Endothelial cell of umbilical vein (primary cell): ENCODE measurements around the gene MNAT1. TPM values are rescaled to one million over a fixed set of nuclear protein-coding genes. Genes with fewer than 3 reads are reported as not detected.

ENCODE experiments used
- BruUV-seq: library from RNA; stranded (reverse); fragments of 400-500 nt; replicated peaks from 2 replicates; lab custom pipeline; 2021; lab: Mats Ljungman, UMichigan
- CTCF ChIA-PET: fragments of 300-600, 350-600 bp; sonication (Branson Sonifier 250); formaldehyde crosslinking; loops from one replicate; lab custom pipeline; 2021; ENCODE audit warnings: antibody characterized with exemption, inconsistent platforms; lab: Charles Lee
- POLR2A ChIA-PET: fragments of 300-600, 350-600 bp; sonication (Branson Sonifier 250); formaldehyde crosslinking; loops from one replicate; lab custom pipeline; 2021; ENCODE audit warnings: antibody characterized with exemption, inconsistent platforms; lab: Charles Lee
- DNase-seq: peaks from one replicate; pipeline ENCODE4 v3.0.0-alpha.2; 2011; ENCODE audit warnings: low read depth, low spot score
- FAIRE-seq: peaks from 2 replicates; lab custom pipeline; 2011; peaks lifted over from hg19 to GRCh38; lab: Jason Lieb, UNC
- H2AFZ ChIP-seq: 2 replicates; pipeline ENCODE4 v1.6.0; 2012; ENCODE audit warnings: low read depth, low read length, control low read depth, inconsistent platforms
- H3K27ac ChIP-seq: 2 replicates; pipeline ENCODE4 v1.5.1; 2011; ENCODE audit warnings: low read depth, mild to moderate bottlenecking, control low read depth, low read length, moderate library complexity; ENCODE audit not compliant: insufficient read depth
- H3K27me3 ChIP-seq, 2 experiments: 2 replicates each; pipeline versions ENCODE4 v1.6.0 to v1.6.1; 2011; ENCODE audit warnings: low read length in 2 of 2, mixed read lengths in 1 of 2; ENCODE audit not compliant: control insufficient read depth in 2 of 2, insufficient read depth in 2 of 2
- H3K36me3 ChIP-seq, 2 experiments: 2 replicates in 1 of 2; 3 replicates in 1 of 2; pipeline ENCODE4 v1.5.1; 2011; ENCODE audit warnings: low read length in 2 of 2, mild to moderate bottlenecking in 1 of 2, moderate library complexity in 1 of 2; ENCODE audit not compliant: control insufficient read depth in 2 of 2, insufficient read depth in 2 of 2; ENCODE audit errors: extremely low read depth in 1 of 2
- H3K4me1 ChIP-seq: 3 replicates; pipeline ENCODE4 v1.5.1; 2011; ENCODE audit warnings: mild to moderate bottlenecking, low read length; ENCODE audit not compliant: control insufficient read depth, insufficient read depth; ENCODE audit errors: extremely low read depth
- H3K4me2 ChIP-seq: 2 replicates; pipeline ENCODE4 v1.6.1; 2011; ENCODE audit warnings: low read length, control low read depth, mixed read lengths; ENCODE audit not compliant: insufficient read depth
- H3K4me3 ChIP-seq, 3 experiments: fragments of 200-600 bp in 1 of 3; sonication (generic), shearing (Covaris generic) in 1 of 3; replicated peaks in 1 of 3; 2 replicates each; pipeline ENCODE4 v1.5.1; 2011 to 2016; ENCODE audit warnings: control low read depth in 3 of 3, low read length in 3 of 3, mild to moderate bottlenecking in 2 of 3, inconsistent platforms in 1 of 3, low read depth in 1 of 3, moderate library complexity in 1 of 3; ENCODE audit not compliant: insufficient read depth in 1 of 3
- H3K79me2 ChIP-seq: 2 replicates; pipeline ENCODE4 v1.6.0; 2012; ENCODE audit warnings: low read length, inconsistent platforms; ENCODE audit not compliant: control insufficient read depth, insufficient read depth
- H3K9ac ChIP-seq: replicated peaks from 2 replicates; pipeline ENCODE3; 2011; ENCODE audit warnings: low read length, control low read depth; ENCODE audit not compliant: insufficient read depth; ENCODE audit errors: extremely low read depth
- H3K9me1 ChIP-seq: replicated peaks from 3 replicates; pipeline ENCODE4 v1.6.0; 2011; ENCODE audit warnings: mild to moderate bottlenecking, low read length; ENCODE audit not compliant: control insufficient read depth, insufficient read depth; ENCODE audit errors: extremely low read depth
- H3K9me3 ChIP-seq: replicated peaks from 2 replicates; pipeline ENCODE4 v1.5.1; 2012; ENCODE audit warnings: low read length, inconsistent platforms; ENCODE audit not compliant: control insufficient read depth, insufficient read depth
- H4K20me1 ChIP-seq: replicated peaks from 2 replicates; pipeline ENCODE3; 2011; ENCODE audit warnings: mild to moderate bottlenecking, low read length; ENCODE audit not compliant: control insufficient read depth, insufficient read depth; ENCODE audit errors: extremely low read depth
- EZH2 ChIP-seq: IDR thresholded peaks from 2 replicates; pipeline ENCODE4 v1.6.1; 2012; ENCODE audit warnings: borderline replicate concordance, low read depth, mild to moderate bottlenecking, moderate library complexity, low read length, inconsistent platforms; ENCODE audit not compliant: severe bottlenecking
- FOS ChIP-seq: IDR thresholded peaks from 2 replicates; pipeline ENCODE4 v1.6.1; 2011; ENCODE audit warnings: mild to moderate bottlenecking, low read length, moderate library complexity, borderline replicate concordance; ENCODE audit not compliant: insufficient read depth
- GATA2 ChIP-seq: IDR thresholded peaks from 2 replicates; pipeline ENCODE4 v1.7.0; 2011; ENCODE audit warnings: low read depth, mild to moderate bottlenecking, moderate library complexity, mixed read lengths, low read length; ENCODE audit not compliant: insufficient read length, insufficient read depth
- JUN ChIP-seq: IDR thresholded peaks from 2 replicates; pipeline ENCODE4 v1.6.1; 2011; ENCODE audit warnings: borderline replicate concordance, low read depth; ENCODE audit not compliant: insufficient read length, insufficient read depth
- MAX ChIP-seq: IDR thresholded peaks from 2 replicates; pipeline ENCODE4 v1.6.1; 2011; ENCODE audit not compliant: insufficient read depth, insufficient read length
- MYC ChIP-seq: IDR thresholded peaks from one replicate; pipeline ENCODE4 v1.6.1; 2011; ENCODE audit warnings: mild to moderate bottlenecking, low read depth, low read length
- POLR2A ChIP-seq: IDR thresholded peaks from 2 replicates; pipeline ENCODE4 v1.6.1; 2012; ENCODE audit warnings: low read depth, mild to moderate bottlenecking, control low read depth, low read length
- POLR2AphosphoS5 ChIP-seq: IDR thresholded peaks from 2 replicates; pipeline ENCODE4 v1.6.1; 2012; ENCODE audit warnings: low read depth, mild to moderate bottlenecking, control low read depth, low read length, moderate library complexity; ENCODE audit not compliant: insufficient read depth
- dilution Hi-C: fragments of 300-500 bp; cut with MboI; formaldehyde crosslinking; loops from one replicate; pipeline ENCODE4 v1.15.0; 2019; ENCODE audit warnings: low sequenced_read_pairs; ENCODE audit not compliant: extremely low pct_ligation_motif_present
- intact Hi-C: fragments of 100-400 bp; cut with micrococcal nuclease; formaldehyde crosslinking; loops from one replicate; pipeline ENCODE4 v1.10.0; 2022
- polyA plus RNA-seq, 4 experiments: library from polyadenylated mRNA; depleted of rRNA in 3 of 4; stranded (reverse) in 3 of 4; unstranded in 1 of 4; fragments of >200 nt; gene quantifications; 2 replicates each; pipeline versions ENCODE4 v1.2.1 to v1.2.3, GENCODE V29; 2011 to 2012; ENCODE audit warnings: missing spikeins in 1 of 4
- total RNA-seq: library from RNA; stranded (reverse); gene quantifications from 2 replicates; pipeline ENCODE4 v1.2.3, GENCODE V29; 2021
- TF ChIP-seq, protein P1 (sequence below), 2 donors: IDR thresholded peaks; 1 replicate in 1 of 2; 2 replicates in 1 of 2; pipeline ENCODE4 v1.5.1; 2011; ENCODE audit warnings: low read length in 2 of 2, mild to moderate bottlenecking in 2 of 2, moderate library complexity in 2 of 2, control low read depth in 1 of 2, inconsistent platforms in 1 of 2, low read depth in 1 of 2; ENCODE audit not compliant: insufficient read depth in 1 of 2; ENCODE audit errors: extremely low read depth in 1 of 2

The MNAT1 gene
- total and polyA plus RNA-seq, 2 donors (not counting 3 experiments of a cell fraction or from before 2014, with no cell fraction given) = 35.7 to 55.7 TPM

GRCh38 chr14:60720962-60721325 lies 13.6 kb upstream of the MNAT1 start:
- no peak overlapping the region for H3K27ac ChIP-seq
- peaks cover 2% of the 10 kb centered on the region for H3K79me2 ChIP-seq
- POLR2A ChIA-PET = interaction anchor here (0.6 kb wide), 1 partner anchor 96 kb away, joined by 4 read pairs; no protein-coding TSS in a partner anchor
- H3K9me3 ChIP-seq = no peaks in the 10 kb centered on the region
- H3K4me1 ChIP-seq = peaks cover 8% of the 10 kb centered on the region
- no peak for TF ChIP-seq MYC
- no peak for TF ChIP-seq FOS
- BruUV-seq = no TSS peak
- intact Hi-C loops (loop anchor here (1.0 to 5.0 kb wide), 2 partner anchors 72 to 474 kb away; partner anchors contain the start of genes PPM1A and SIX1), dilution Hi-C loops (no loop called here)
- FAIRE-seq = no peak
- H3K27me3 ChIP-seq = no peaks in the 10 kb centered on the region
- peak overlapping the region in 2 of 3 experiments; percentile 31 to 94 for H3K4me3 ChIP-seq
- H4K20me1 ChIP-seq = peaks cover 2% of the 10 kb centered on the region
- CTCF ChIA-PET = interaction anchor here (1.0 to 3.8 kb wide), 2 partner anchors 64 to 532 kb away, joined by 3 to 15 read pairs; no protein-coding TSS in a partner anchor
- no peak overlapping the region for H2AFZ ChIP-seq
- peaks cover 2 to 4% of the 10 kb centered on the region in 2 experiments for H3K36me3 ChIP-seq
- no peak for DNase-seq
- no peaks in the 10 kb centered on the region for H3K9me1 ChIP-seq
- H3K4me2 ChIP-seq = peak overlapping the region; percentile 21
- H3K9ac ChIP-seq = peak overlapping the region; percentile 17

- peaks cover 8% of the 10 kb centered on the region for H3K4me1 ChIP-seq
- H3K27ac ChIP-seq = peak overlapping the region; percentile 7
- H3K9me1 ChIP-seq = no peaks in the 10 kb centered on the region
- DNase-seq (peak; percentile 72), FAIRE-seq (peak; percentile 79)
- no peaks in the 10 kb centered on the region for H3K27me3 ChIP-seq
- CTCF ChIA-PET = interaction anchor here (1.0 to 3.8 kb wide), 5 partner anchors 65 to 531 kb away, joined by 3 to 15 read pairs (median 5); no protein-coding TSS in a partner anchor
- H3K4me3 ChIP-seq = peak overlapping the region; percentile 70 to 94 (median 81)
- H3K4me2 ChIP-seq = peak overlapping the region; percentile 70
- H4K20me1 ChIP-seq = peaks cover 2% of the 10 kb centered on the region
- H3K9ac ChIP-seq = peak overlapping the region; percentile 66
- peak overlapping the region; percentile 41 for H2AFZ ChIP-seq
- dilution Hi-C loops = no loop called here
- intact Hi-C loops = loop anchor here (1.0 to 5.0 kb wide), 7 partner anchors 72 to 531 kb away; partner anchors contain the start of genes PPM1A, SIX1, SLC38A6 and TRMT5
- peaks cover 2 to 4% of the 10 kb centered on the region in 2 experiments for H3K36me3 ChIP-seq
- TF ChIP-seq GATA2 = no peak
- no peak for TF ChIP-seq JUN
- no peak for TF ChIP-seq POLR2A
- TF ChIP-seq, protein P1, sequence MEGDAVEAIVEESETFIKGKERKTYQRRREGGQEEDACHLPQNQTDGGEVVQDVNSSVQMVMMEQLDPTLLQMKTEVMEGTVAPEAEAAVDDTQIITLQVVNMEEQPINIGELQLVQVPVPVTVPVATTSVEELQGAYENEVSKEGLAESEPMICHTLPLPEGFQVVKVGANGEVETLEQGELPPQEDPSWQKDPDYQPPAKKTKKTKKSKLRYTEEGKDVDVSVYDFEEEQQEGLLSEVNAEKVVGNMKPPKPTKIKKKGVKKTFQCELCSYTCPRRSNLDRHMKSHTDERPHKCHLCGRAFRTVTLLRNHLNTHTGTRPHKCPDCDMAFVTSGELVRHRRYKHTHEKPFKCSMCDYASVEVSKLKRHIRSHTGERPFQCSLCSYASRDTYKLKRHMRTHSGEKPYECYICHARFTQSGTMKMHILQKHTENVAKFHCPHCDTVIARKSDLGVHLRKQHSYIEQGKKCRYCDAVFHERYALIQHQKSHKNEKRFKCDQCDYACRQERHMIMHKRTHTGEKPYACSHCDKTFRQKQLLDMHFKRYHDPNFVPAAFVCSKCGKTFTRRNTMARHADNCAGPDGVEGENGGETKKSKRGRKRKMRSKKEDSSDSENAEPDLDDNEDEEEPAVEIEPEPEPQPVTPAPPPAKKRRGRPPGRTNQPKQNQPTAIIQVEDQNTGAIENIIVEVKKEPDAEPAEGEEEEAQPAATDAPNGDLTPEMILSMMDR (IDR thresholded peaks at IDR 0.05; ENCODE audit: extremely low read depth in 1 of 2, insufficient read depth in 1 of 2, low read depth in 1 of 2, low read length in 2 of 2) = peak; percentile 36 to 65
- no peak for TF ChIP-seq POLR2AphosphoS5
- TF ChIP-seq FOS = peak; percentile 42
- TF ChIP-seq EZH2 = no peak
- TF ChIP-seq MYC = no peak
- TF ChIP-seq MAX = no peak
- POLR2A ChIA-PET = interaction anchor here (0.6 kb wide), 1 partner anchor 97 kb away, joined by 4 read pairs; no protein-coding TSS in a partner anchor
- H3K9me3 ChIP-seq = no peaks in the 10 kb centered on the region
- peaks cover 2% of the 10 kb centered on the region for H3K79me2 ChIP-seq
- no TSS peak for BruUV-seq
Observed at GRCh38 chr14:60721326-60722106, 13.0 kb upstream of the MNAT1 start.
